Kidney (tissue), 14 donors: Measurements from ENCODE around the gene TMTC1. TPM values are rescaled to one million over a fixed set of nuclear protein-coding genes. Genes with fewer than 3 reads are reported as not detected.
A peak's percentile ranks its signal among the peaks of the same experiment; 100 is the strongest.

ENCODE experiments used
- DNase-seq, 5 donors: peaks; one replicate each; pipeline ENCODE4 v3.0.0-alpha.2; 2013 to 2020
- FAIRE-seq: peaks from 2 replicates; lab custom pipeline; 2012; peaks lifted over from hg19 to GRCh38; lab: Jason Lieb, UNC
- H3K27ac ChIP-seq, 2 donors: one replicate each; pipeline ENCODE4 v1.7.0; 2013; ENCODE audit warnings: low read depth in 2 of 2, low read length in 2 of 2, inconsistent platforms in 1 of 2
- H3K27me3 ChIP-seq: one replicate; pipeline ENCODE4 v1.7.1; 2013; ENCODE audit warnings: low read length, inconsistent platforms; ENCODE audit not compliant: control insufficient read depth, insufficient read depth
- H3K36me3 ChIP-seq, 3 donors: one replicate each; pipeline versions ENCODE4 v1.7.0 to v1.7.1; 2013; ENCODE audit warnings: low read length in 3 of 3, control low read depth in 1 of 3, inconsistent platforms in 1 of 3; ENCODE audit not compliant: insufficient read depth in 3 of 3, control insufficient read depth in 2 of 3
- H3K4me1 ChIP-seq, 3 donors: one replicate each; pipeline versions ENCODE4 v1.7.0 to v1.7.1; 2013; ENCODE audit warnings: low read length in 3 of 3, inconsistent platforms in 1 of 3, low read depth in 1 of 3; ENCODE audit not compliant: control insufficient read depth in 2 of 3, insufficient read depth in 2 of 3
- H3K4me3 ChIP-seq, 3 donors: one replicate each; pipeline versions ENCODE4 v1.7.0 to v1.8.1; 2013; ENCODE audit warnings: low read length in 3 of 3, control low read depth in 1 of 3, inconsistent platforms in 1 of 3
- H3K9ac ChIP-seq, 3 donors: one replicate each; pipeline versions ENCODE4 v1.7.0 to v1.7.1; 2013; ENCODE audit warnings: low read length in 3 of 3, control low read depth in 1 of 3, inconsistent platforms in 1 of 3
- H3K9me3 ChIP-seq, 3 donors: one replicate each; pipeline versions ENCODE4 v1.7.0 to v1.7.1; 2013; ENCODE audit warnings: low read length in 3 of 3, control low read depth in 1 of 3, inconsistent platforms in 1 of 3; ENCODE audit not compliant: control insufficient read depth in 2 of 3, insufficient read depth in 1 of 3
- CTCF ChIP-seq: IDR thresholded peaks from 3 replicates; pipeline ENCODE4 v1.5.1; 2012; ENCODE audit warnings: mild to moderate bottlenecking, moderate library complexity, borderline replicate concordance; ENCODE audit not compliant: insufficient read depth; ENCODE audit errors: extremely low read depth
- intact Hi-C: fragments of 100-400 bp; cut with DNase I; formaldehyde crosslinking; loops from one replicate; pipeline ENCODE4 v1.11.1; 2022
- polyA plus RNA-seq: library from polyadenylated mRNA; stranded (reverse); fragments of 350-450 nt; fragmentation: Illumina TruSeq; extraction: RNeasy Lipid Tissue Mini Kit (QIAGEN cat#74804); gene quantifications from one replicate; pipeline ENCODE4 v1.2.3, GENCODE V29; 2014; ENCODE audit warnings: low read depth, low replicate concordance; ENCODE audit not compliant: insufficient read depth
- total RNA-seq: library from RNA; stranded (reverse); fragmentation: NEBNext Ultra II Directional; extraction: Animal tissue kit (Norgen Biotek cat#: 25700); gene quantifications from one replicate; pipeline ENCODE4 v1.2.1, GENCODE V29; 2021
- donor health status: control.
- donor health status: control.
- donor health status: control.
- donor health status: control.
- donor health status: control.
- donor health status: DM: yes; HTN: yes; CAD: no.
- donor health status: Normal renal cell carcinoma (clear cell type).

Gene TMTC1
- total and polyA plus RNA-seq, 2 donors from 2014 or later = 10.9 to 58.8 TPM

- Histone ChIP-seq H3K9me3 (no peaks in the 10 kb centered on the region), H3K27ac (no peak overlapping the region), H3K27me3 (no peaks in the 10 kb centered on the region), H3K4me1 (no peaks in the 10 kb centered on the region), H3K9ac (no peak overlapping the region), H3K4me3 (no peak overlapping the region), H3K36me3 (no peaks in the 10 kb centered on the region)
- FAIRE-seq (no peak), DNase-seq (no peak)
- intact Hi-C loops = no loop called here
- TF ChIP-seq CTCF = no peak
Measured at GRCh38 chr12:29534935-29535334, 248.8 kb downstream of the TMTC1 start.

GRCh38 chr12:29533815-29534489 is 249.8 kb downstream of the TMTC1 start:
- FAIRE-seq (no peak), DNase-seq (no peak)
- H3K4me3 ChIP-seq = no peak overlapping the region
- no peaks in the 10 kb centered on the region for H3K27me3 ChIP-seq
- no peaks in the 10 kb centered on the region for H3K4me1 ChIP-seq
- no peaks in the 10 kb centered on the region for H3K9me3 ChIP-seq
- no peak overlapping the region for H3K9ac ChIP-seq
- H3K27ac ChIP-seq = no peak overlapping the region
- no peak for TF ChIP-seq CTCF
- H3K36me3 ChIP-seq = no peaks in the 10 kb centered on the region
- intact Hi-C loops = no loop called here

- Histone ChIP-seq H3K27me3 (no peaks in the 10 kb centered on the region), H3K4me1 (peaks cover 0 to 3% (median 2%) of the 10 kb centered on the region in 3 donors), H3K4me3 (no peak overlapping the region), H3K27ac (no peak overlapping the region), H3K9me3 (no peaks in the 10 kb centered on the region), H3K9ac (no peak overlapping the region), H3K36me3 (no peaks in the 10 kb centered on the region)
- DNase-seq = peak in 2 of 5 donors; percentile 13 to 41
- intact Hi-C loops = no loop called here
- TF ChIP-seq CTCF = no peak
- no peak for FAIRE-seq
Measured at GRCh38 chr12:29531471-29531870, 252.3 kb downstream of the TMTC1 start.
